ENCODE results near the gene THAP11.

DNA sequence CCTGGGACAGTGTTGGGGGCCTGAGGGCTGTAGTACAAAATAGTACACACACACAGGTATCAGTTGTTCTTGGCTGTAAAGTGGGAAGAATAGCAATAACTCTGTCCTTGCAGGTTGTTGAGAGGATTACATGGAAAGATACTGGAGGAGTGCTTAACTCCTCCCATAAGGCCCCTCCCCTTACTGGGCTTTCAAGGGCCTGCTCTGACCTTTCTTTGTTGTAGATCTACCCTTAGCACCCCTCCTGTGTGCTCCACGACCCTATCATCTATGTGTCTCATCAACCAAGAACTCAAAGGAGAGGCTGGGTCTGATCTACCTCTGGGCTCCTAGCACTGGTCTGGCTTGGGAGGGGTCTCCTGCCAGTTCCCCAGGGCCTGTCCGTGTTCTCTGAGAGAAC is 22.5 kb downstream of the THAP11 start:
- TF ChIP-seq, protein P1, sequence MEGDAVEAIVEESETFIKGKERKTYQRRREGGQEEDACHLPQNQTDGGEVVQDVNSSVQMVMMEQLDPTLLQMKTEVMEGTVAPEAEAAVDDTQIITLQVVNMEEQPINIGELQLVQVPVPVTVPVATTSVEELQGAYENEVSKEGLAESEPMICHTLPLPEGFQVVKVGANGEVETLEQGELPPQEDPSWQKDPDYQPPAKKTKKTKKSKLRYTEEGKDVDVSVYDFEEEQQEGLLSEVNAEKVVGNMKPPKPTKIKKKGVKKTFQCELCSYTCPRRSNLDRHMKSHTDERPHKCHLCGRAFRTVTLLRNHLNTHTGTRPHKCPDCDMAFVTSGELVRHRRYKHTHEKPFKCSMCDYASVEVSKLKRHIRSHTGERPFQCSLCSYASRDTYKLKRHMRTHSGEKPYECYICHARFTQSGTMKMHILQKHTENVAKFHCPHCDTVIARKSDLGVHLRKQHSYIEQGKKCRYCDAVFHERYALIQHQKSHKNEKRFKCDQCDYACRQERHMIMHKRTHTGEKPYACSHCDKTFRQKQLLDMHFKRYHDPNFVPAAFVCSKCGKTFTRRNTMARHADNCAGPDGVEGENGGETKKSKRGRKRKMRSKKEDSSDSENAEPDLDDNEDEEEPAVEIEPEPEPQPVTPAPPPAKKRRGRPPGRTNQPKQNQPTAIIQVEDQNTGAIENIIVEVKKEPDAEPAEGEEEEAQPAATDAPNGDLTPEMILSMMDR (IDR thresholded peaks at IDR 0.05) = no peak
- TF ChIP-seq POLR2A (IDR thresholded peaks at IDR 0.05) (no peak), EP300 (IDR thresholded peaks at IDR 0.05; ENCODE audit: low read depth) (no peak), POLR2AphosphoS5 (IDR thresholded peaks at IDR 0.05) (no peak)

All from transverse colon (tissue), 4 donors.